PC-9 (cell line): ENCODE results near the gene ACOXL.

Experiments
- EZH2 ChIP-seq: fragments of 200-600 bp; sonication (generic); IDR thresholded peaks from 2 replicates; pipeline ENCODE4 v1.8.0; 2017; ENCODE audit warnings: antibody characterized with exemption, low read depth
- TF ChIP-seq, protein P1 (sequence below): fragments of 200-600 bp; sonication (generic); conservative IDR thresholded peaks from 2 replicates; pipeline ENCODE4 v1.6.1; 2017; ENCODE audit warnings: mixed run types, antibody characterized with exemption, mild to moderate bottlenecking, moderate library complexity

DNA sequence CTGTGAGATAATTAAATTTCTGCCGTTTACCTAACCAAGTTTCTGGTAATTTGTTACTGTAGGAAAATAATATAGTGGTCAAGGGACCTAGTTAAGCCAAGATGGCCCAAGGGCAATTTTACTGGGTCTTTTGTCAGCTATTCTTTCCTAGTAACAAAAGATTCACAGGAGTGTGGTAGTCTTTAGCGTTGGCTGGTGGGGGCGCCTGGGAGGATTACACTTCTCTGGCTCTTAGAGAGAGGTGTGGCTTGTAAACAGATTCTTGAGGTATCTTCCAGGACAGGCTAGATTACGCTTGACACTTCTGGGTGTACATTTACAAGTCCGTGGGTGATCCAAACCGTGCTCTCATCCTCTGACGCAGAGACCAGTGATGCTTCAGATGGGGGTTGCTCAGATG, 3.3 kb upstream of the ACOXL start:
- no peak for TF ChIP-seq EZH2
- TF ChIP-seq, protein P1, sequence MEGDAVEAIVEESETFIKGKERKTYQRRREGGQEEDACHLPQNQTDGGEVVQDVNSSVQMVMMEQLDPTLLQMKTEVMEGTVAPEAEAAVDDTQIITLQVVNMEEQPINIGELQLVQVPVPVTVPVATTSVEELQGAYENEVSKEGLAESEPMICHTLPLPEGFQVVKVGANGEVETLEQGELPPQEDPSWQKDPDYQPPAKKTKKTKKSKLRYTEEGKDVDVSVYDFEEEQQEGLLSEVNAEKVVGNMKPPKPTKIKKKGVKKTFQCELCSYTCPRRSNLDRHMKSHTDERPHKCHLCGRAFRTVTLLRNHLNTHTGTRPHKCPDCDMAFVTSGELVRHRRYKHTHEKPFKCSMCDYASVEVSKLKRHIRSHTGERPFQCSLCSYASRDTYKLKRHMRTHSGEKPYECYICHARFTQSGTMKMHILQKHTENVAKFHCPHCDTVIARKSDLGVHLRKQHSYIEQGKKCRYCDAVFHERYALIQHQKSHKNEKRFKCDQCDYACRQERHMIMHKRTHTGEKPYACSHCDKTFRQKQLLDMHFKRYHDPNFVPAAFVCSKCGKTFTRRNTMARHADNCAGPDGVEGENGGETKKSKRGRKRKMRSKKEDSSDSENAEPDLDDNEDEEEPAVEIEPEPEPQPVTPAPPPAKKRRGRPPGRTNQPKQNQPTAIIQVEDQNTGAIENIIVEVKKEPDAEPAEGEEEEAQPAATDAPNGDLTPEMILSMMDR = no peak
